Measurements from ENCODE around the gene IKBKE.

- TF ChIP-seq GATA2 (IDR thresholded peaks at IDR 0.05; ENCODE audit: low read depth, low read length), result no peak
- TF ChIP-seq GATA3 (IDR thresholded peaks at IDR 0.05; ENCODE audit: low read depth, low read length), result no peak
Measured at GRCh38 chr1:206498685-206499084, 28.4 kb downstream of the IKBKE start.
